ENCODE results near the gene PRTG. TPM values are rescaled to one million over a fixed set of nuclear protein-coding genes. Genes with fewer than 3 reads are reported as not detected.

The PRTG gene
- polyA plus RNA-seq, 3 donors: 11.8 to 13.6 (median 11.9) TPM

- DNase-seq (ENCODE audit: extremely low read depth in 1 of 11, low read depth in 9 of 11, low spot score in 4 of 11): no peak
These were observed 77.2 kb downstream of the PRTG start for GRCh38 chr15:55665605-55666227.

GRCh38 chr15:55661428-55661827 lies 81.5 kb downstream of the PRTG start:
- DNase-seq (ENCODE audit: extremely low read depth in 1 of 11, low read depth in 9 of 11, low spot score in 4 of 11): peak in 3 of 11 donors; percentile 23 to 51 (median 40)

DNA sequence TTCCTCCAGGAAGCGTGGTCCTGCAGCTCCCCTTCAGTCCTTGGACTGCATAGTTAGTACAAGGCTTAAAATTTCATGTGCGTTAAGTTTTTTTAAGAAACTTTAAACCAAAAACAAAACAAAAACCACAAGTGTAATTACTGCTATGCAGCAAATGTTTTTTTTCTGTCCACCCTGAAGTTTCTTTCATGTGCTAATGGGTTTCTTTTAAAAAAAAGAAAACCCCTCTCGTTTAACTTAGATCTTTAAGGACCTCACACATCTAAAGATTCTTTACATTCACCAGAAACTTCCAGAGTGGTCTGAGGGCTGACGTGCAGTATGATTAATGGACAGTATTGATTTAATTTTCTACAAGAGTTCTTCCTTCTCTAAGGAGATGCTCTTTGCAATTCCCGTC lies 82.8 kb downstream of the PRTG start:
- no peak for DNase-seq (ENCODE audit: extremely low read depth in 1 of 11, low read depth in 9 of 11, low spot score in 4 of 11)

DNA sequence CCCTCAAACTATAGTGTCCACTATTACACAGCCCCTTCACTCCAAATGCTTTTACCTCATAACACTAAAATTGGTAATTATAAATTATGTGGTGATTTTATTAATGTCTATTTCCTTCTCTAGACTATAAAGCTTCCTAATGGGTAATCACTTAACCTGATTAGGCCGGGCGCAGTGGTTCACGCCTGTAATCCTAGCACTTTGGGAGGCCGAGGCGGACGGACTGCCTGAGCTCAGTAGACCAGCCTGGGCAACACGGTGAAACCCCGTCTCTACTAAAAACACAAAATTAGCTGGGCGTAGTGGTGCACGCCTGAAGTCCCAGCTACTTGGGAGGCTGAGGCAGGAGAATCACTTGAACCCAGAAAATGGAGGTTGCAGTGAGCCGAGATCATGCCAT lies 83.5 kb downstream of the PRTG start:
- DNase-seq (ENCODE audit: extremely low read depth in 1 of 11, low read depth in 9 of 11, low spot score in 4 of 11): no peak

DNA sequence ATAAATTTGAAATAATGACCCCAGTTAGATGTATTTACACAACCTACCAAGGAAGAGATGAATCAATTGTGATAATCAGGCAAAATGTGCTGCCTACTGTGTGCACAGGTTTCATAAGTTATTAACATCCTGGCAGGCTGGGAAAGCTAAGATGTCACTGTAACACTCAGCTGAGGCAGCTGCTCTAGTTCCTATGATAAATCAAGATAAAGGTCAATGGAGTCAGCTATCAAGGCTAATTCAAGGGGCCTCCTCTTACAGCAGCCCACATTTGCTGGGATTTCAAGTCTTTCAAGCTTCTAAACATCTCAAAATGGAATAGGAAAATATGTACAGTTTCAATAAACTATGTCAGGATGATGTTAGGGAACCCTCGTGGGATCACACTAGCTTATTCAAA lies 84.1 kb downstream of the PRTG start:
- DNase-seq (ENCODE audit: extremely low read depth in 1 of 11, low read depth in 9 of 11, low spot score in 4 of 11): no peak

GRCh38 chr15:55654561-55655031 lies 88.4 kb downstream of the PRTG start:
- DNase-seq (ENCODE audit: extremely low read depth in 1 of 11, low read depth in 9 of 11, low spot score in 4 of 11): peak in 4 of 11 donors; percentile 34 to 53 (median 46)

- DNase-seq (ENCODE audit: extremely low read depth in 1 of 11, low read depth in 9 of 11, low spot score in 4 of 11): no peak
These were observed 90.0 kb downstream of the PRTG start for GRCh38 chr15:55652909-55653495.

DNA sequence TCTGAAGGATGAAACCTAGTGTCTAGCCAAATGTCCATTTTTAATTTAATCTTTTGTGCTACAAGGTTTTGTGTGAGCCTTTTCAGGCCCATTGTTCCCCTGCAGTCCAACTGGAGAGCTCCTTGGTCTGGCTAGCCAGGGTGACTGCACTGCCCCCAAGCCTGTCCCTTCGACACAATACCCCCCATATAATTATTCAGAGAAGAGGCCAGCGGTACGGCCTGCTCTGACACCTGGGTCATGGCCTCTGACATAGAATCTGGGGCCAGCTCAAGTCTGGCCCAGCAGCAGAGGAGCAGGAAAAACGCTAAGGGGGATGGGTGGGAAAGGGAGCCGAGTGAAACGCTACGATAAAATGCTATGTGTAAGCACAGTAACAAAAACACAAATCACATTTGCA lies 90.6 kb downstream of the PRTG start:
- no peak for DNase-seq (ENCODE audit: extremely low read depth in 1 of 11, low read depth in 9 of 11, low spot score in 4 of 11)

- no peak for DNase-seq (ENCODE audit: extremely low read depth in 1 of 11, low read depth in 9 of 11, low spot score in 4 of 11)
These were observed 93.9 kb downstream of the PRTG start for GRCh38 chr15:55649058-55649423.

- DNase-seq (ENCODE audit: extremely low read depth in 1 of 11, low read depth in 9 of 11, low spot score in 4 of 11): no peak
These were observed 104.2 kb downstream of the PRTG start for GRCh38 chr15:55638764-55639163.

- no peak for DNase-seq (ENCODE audit: extremely low read depth in 1 of 11, low read depth in 9 of 11, low spot score in 4 of 11)
These were observed 105.9 kb downstream of the PRTG start for GRCh38 chr15:55637086-55637485.

- no peak for DNase-seq (ENCODE audit: extremely low read depth in 1 of 11, low read depth in 9 of 11, low spot score in 4 of 11)
These were observed 109.2 kb downstream of the PRTG start for GRCh38 chr15:55633731-55634130.

GRCh38 chr15:55632434-55632833 lies 110.5 kb downstream of the PRTG start:
- no peak for DNase-seq (ENCODE audit: extremely low read depth in 1 of 11, low read depth in 9 of 11, low spot score in 4 of 11)

- no peak for DNase-seq (ENCODE audit: extremely low read depth in 1 of 11, low read depth in 9 of 11, low spot score in 4 of 11)
These were observed 112.1 kb downstream of the PRTG start for GRCh38 chr15:55630858-55631257.

GRCh38 chr15:55628369-55628730 lies 114.6 kb downstream of the PRTG start:
- no peak for DNase-seq (ENCODE audit: extremely low read depth in 1 of 11, low read depth in 9 of 11, low spot score in 4 of 11)

DNA sequence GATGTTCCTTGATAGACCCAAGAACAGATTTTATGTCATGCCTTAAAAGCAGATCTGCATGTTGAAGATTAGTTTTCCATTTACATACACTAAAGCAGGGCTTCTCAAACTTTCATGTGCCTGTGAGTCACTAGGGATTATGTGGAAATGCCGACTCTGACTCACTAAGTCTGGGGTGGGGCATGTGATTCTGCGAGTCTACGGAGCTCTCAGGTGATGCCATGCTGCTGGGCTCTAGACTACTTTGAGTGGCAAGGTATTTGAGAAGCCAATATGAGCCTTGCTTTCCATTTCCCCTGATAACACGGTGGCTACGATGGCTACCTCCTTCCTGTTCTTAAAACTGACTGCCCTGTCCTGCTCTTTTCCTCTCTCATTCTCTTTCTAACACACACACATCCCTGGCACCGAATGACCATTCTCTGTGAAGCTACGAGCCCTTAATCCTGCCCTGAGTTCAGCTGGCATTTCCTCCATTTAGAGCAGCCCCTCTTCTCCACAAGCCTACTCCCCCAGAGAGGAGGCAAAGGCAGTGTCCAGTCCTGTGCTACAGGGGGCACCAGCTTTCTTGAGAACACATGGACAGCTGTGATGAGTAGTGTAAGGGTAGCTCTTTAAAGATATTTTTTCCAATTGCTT lies 115.1 kb downstream of the PRTG start:
- no peak for DNase-seq (ENCODE audit: extremely low read depth in 1 of 11, low read depth in 9 of 11, low spot score in 4 of 11)

DNA sequence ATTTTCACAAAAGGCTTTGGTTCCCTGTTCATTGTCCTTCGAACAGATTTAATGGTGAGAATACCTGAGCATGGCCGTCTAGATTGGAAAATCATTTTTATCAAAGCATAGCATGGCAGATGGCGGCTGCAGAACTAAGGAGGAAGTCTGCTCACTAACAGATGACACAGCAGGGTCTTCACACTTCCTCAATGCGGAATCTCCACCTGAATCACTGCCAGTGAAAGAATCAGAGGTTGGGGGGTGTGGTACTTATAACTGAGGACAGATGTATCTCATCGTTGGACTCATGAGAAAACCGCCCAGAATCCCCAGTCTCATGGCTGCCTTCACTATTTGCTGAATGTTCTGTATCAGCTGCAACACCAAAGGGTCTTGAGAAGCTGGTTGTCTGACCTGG lies 123.2 kb downstream of the PRTG start:
- DNase-seq (ENCODE audit: extremely low read depth in 1 of 11, low read depth in 9 of 11, low spot score in 4 of 11): no peak

GRCh38 chr15:55618387-55618786 lies 124.6 kb downstream of the PRTG start:
- DNase-seq (ENCODE audit: extremely low read depth in 1 of 11, low read depth in 9 of 11, low spot score in 4 of 11): no peak

- peak in 1 of 11 donors; percentile 4 for DNase-seq (ENCODE audit: extremely low read depth in 1 of 11, low read depth in 9 of 11, low spot score in 4 of 11)
These were observed 127.5 kb downstream of the PRTG start for GRCh38 chr15:55615445-55615844.

- no peak for DNase-seq (ENCODE audit: extremely low read depth in 1 of 11, low read depth in 9 of 11, low spot score in 4 of 11)
These were observed 129.2 kb downstream of the PRTG start for GRCh38 chr15:55613727-55614126.

- no peak for DNase-seq (ENCODE audit: extremely low read depth in 1 of 11, low read depth in 9 of 11, low spot score in 4 of 11)
These were observed 136.7 kb downstream of the PRTG start for GRCh38 chr15:55606214-55606613.

Data from renal cortex interstitium (tissue), 11 donors.